ENCODE data around the gene ABCF3.

The ABCF3 gene

DNA sequence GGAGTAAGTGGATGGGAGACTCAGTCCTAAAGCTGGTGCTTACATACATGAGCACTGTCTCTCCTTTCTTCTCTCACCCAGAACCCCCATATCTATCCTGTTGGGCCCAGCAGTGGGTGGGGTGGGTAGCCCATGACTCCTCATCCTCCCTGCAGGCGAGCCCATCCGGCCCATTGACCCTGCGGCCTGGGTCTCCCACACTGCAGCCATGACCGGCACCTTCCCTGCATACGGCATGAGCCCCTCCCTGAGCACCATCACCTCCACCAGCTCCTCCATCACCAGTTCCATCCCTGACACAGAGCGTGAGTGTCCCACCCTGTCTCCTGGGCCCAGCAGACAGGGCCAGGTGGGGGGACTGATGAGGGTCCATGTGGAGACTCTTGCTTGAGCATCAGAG lies 19.3 kb upstream of the ABCF3 start:
- no peaks in the 10 kb centered on the region for H3K27me3 ChIP-seq (ENCODE audit: control insufficient read depth in 1 of 2, insufficient read depth in 1 of 2, low read length in 2 of 2)

DNA sequence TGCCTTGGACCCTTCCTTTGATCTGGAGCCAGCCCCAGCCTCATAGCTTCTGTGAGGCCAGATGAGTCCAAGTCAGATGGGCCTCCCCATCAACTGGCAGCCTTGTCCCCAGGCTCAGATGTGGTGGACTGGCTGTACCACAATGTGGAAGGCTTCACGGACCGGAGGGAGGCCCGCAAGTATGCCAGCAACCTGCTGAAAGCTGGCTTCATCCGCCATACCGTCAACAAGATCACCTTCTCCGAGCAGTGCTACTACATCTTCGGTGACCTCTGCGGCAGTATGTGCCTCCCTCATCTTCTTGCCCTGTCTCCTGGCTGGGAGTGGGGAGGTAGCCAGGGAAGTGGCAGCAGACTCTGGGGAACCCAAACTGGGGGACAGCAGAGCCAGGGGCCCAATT lies 18.2 kb upstream of the ABCF3 start:
- Histone ChIP-seq H3K9me3 (ENCODE audit: control insufficient read depth, low read length) (no peaks in the 10 kb centered on the region), H3K27ac (ENCODE audit: low read length, poor library complexity, severe bottlenecking) (peak overlapping the region; percentile 62), H3K4me1 (ENCODE audit: control insufficient read depth, insufficient read depth, low read depth, low read length) (peaks cover 28% of the 10 kb centered on the region), H2BK5ac (ENCODE audit: low read depth, low read length, poor library complexity, severe bottlenecking) (no peak overlapping the region), H3K36me3 (ENCODE audit: control insufficient read depth in 1 of 2, insufficient read depth in 2 of 2, low read depth in 1 of 2, low read length in 2 of 2) (peaks cover 72 to 78% of the 10 kb centered on the region in 2 experiments), H2BK15ac (ENCODE audit: low read depth, poor library complexity, severe bottlenecking) (no peak overlapping the region), H3K4ac (ENCODE audit: low read depth in 1 of 2, low read length in 2 of 2) (no peak overlapping the region), H3K9ac (ENCODE audit: low read length) (peak overlapping the region; percentile 75), H4K8ac (ENCODE audit: low read length) (no peak overlapping the region), H3K4me3 (ENCODE audit: insufficient read depth in 1 of 2, low read depth in 1 of 2, low read length in 2 of 2) (no peak overlapping the region), H3K79me1 (replicated peaks; ENCODE audit: low read length, poor library complexity, severe bottlenecking) (peaks cover 38% of the 10 kb centered on the region), H3K18ac (ENCODE audit: low read depth in 1 of 2, low read length in 2 of 2) (no peak overlapping the region), H4K91ac (ENCODE audit: low read length) (no peak overlapping the region), H2AK5ac (ENCODE audit: low read length, severe bottlenecking) (no peak overlapping the region), H3K27me3 (ENCODE audit: control insufficient read depth in 1 of 2, insufficient read depth in 1 of 2, low read length in 2 of 2) (no peaks in the 10 kb centered on the region), H2BK120ac (ENCODE audit: low read depth, low read length) (no peak overlapping the region), H3K14ac (ENCODE audit: low read length in 2 of 2) (no peak overlapping the region), H3K23ac (ENCODE audit: low read length in 2 of 2) (no peak overlapping the region), H3K4me2 (ENCODE audit: low read length, poor library complexity, severe bottlenecking) (no peak overlapping the region), H2BK12ac (ENCODE audit: low read length in 2 of 2) (no peak overlapping the region), H2AFZ (ENCODE audit: low read depth, low read length) (no peak overlapping the region)
- DNase-seq, result no peak
- 97% methylated on average over 8 of the region's 8 CpGs for WGBS

More for the DNA sequence above, 19.3 kb upstream of the ABCF3 start:
- H2BK15ac ChIP-seq (ENCODE audit: low read depth, poor library complexity, severe bottlenecking), result no peak overlapping the region
- peaks cover 74 to 75% of the 10 kb centered on the region in 2 experiments for H3K36me3 ChIP-seq (ENCODE audit: control insufficient read depth in 1 of 2, insufficient read depth in 2 of 2, low read depth in 1 of 2, low read length in 2 of 2)
- H3K18ac ChIP-seq (ENCODE audit: low read depth in 1 of 2, low read length in 2 of 2), result no peak overlapping the region
- no peak overlapping the region for H2BK12ac ChIP-seq (ENCODE audit: low read length in 2 of 2)
- H2BK120ac ChIP-seq (ENCODE audit: low read depth, low read length), result no peak overlapping the region
- H3K23ac ChIP-seq (ENCODE audit: low read length in 2 of 2), result no peak overlapping the region
- no peak overlapping the region for H2BK5ac ChIP-seq (ENCODE audit: low read depth, low read length, poor library complexity, severe bottlenecking)
- 98% methylated on average over 6 of the region's 6 CpGs for WGBS
- no peak overlapping the region for H3K14ac ChIP-seq (ENCODE audit: low read length in 2 of 2)
- H3K79me1 ChIP-seq (replicated peaks; ENCODE audit: low read length, poor library complexity, severe bottlenecking), result peaks cover 38% of the 10 kb centered on the region
- H2AK5ac ChIP-seq (ENCODE audit: low read length, severe bottlenecking), result no peak overlapping the region
- H3K9me3 ChIP-seq (ENCODE audit: control insufficient read depth, low read length), result no peaks in the 10 kb centered on the region
- H3K9ac ChIP-seq (ENCODE audit: low read length), result no peak overlapping the region
- H4K91ac ChIP-seq (ENCODE audit: low read length), result no peak overlapping the region
- peaks cover 29% of the 10 kb centered on the region for H3K4me1 ChIP-seq (ENCODE audit: control insufficient read depth, insufficient read depth, low read depth, low read length)
- no peak overlapping the region for H3K4ac ChIP-seq (ENCODE audit: low read depth in 1 of 2, low read length in 2 of 2)
- no peak overlapping the region for H2AFZ ChIP-seq (ENCODE audit: low read depth, low read length)
- no peak overlapping the region for H4K8ac ChIP-seq (ENCODE audit: low read length)
- H3K27ac ChIP-seq (ENCODE audit: low read length, poor library complexity, severe bottlenecking), result no peak overlapping the region
- no peak for DNase-seq
- no peak overlapping the region for H3K4me3 ChIP-seq (ENCODE audit: insufficient read depth in 1 of 2, low read depth in 1 of 2, low read length in 2 of 2)
- no peak overlapping the region for H3K4me2 ChIP-seq (ENCODE audit: low read length, poor library complexity, severe bottlenecking)

DNA sequence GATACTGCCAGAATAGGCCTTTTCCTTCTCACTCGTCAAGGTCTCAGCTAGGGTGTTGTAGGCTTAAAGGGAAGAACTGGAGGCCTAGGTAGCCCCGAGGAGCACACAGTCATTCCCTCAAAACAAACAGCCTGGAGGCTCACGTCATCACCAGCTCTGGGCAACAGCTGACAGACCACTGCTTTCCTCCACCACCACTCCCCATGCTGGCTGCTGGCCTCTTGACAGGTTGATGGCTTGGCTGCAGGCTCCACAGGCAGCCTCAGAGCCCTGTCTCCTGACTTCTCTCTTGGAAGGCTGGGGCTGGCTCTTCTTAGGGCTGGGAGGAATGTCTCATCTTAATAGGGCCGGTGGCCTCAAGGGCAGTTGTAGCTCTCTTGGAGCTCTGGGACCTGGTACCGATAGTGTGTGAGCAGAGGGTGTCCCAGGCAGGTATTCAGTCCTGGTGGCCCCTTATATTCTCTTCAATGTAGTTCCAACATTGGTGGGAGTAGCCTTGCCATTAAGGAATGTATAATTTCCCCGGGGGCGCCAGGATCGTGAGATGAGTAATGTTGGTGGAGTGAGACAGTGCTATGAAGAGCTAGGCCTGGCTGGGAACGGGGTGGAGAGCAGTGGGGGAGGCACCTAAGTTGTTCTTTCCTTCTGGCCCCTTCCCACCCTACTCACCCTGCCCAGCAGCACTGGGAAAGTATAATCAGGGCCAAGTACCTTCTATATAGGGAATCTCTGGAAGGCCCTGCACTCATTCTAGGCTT lies 17.5 kb upstream of the ABCF3 start:
- H4K91ac ChIP-seq (ENCODE audit: low read length), result no peak overlapping the region
- H3K27me3 ChIP-seq (ENCODE audit: control insufficient read depth in 1 of 2, insufficient read depth in 1 of 2, low read length in 2 of 2), result no peaks in the 10 kb centered on the region
- no peak overlapping the region for H2BK5ac ChIP-seq (ENCODE audit: low read depth, low read length, poor library complexity, severe bottlenecking)
- H3K9ac ChIP-seq (ENCODE audit: low read length), result peak overlapping the region; percentile 75
- H3K9me3 ChIP-seq (ENCODE audit: control insufficient read depth, low read length), result no peaks in the 10 kb centered on the region
- H2BK12ac ChIP-seq (ENCODE audit: low read length in 2 of 2), result no peak overlapping the region
- H3K4me3 ChIP-seq (ENCODE audit: insufficient read depth in 1 of 2, low read depth in 1 of 2, low read length in 2 of 2), result peak overlapping the region in 1 of 2 experiments; percentile 43
- H3K4ac ChIP-seq (ENCODE audit: low read depth in 1 of 2, low read length in 2 of 2), result no peak overlapping the region
- no peak overlapping the region for H3K14ac ChIP-seq (ENCODE audit: low read length in 2 of 2)
- no peak overlapping the region for H3K18ac ChIP-seq (ENCODE audit: low read depth in 1 of 2, low read length in 2 of 2)
- no peak overlapping the region for H2BK15ac ChIP-seq (ENCODE audit: low read depth, poor library complexity, severe bottlenecking)
- H3K4me2 ChIP-seq (ENCODE audit: low read length, poor library complexity, severe bottlenecking), result no peak overlapping the region
- H4K8ac ChIP-seq (ENCODE audit: low read length), result no peak overlapping the region
- H3K4me1 ChIP-seq (ENCODE audit: control insufficient read depth, insufficient read depth, low read depth, low read length), result peaks cover 28% of the 10 kb centered on the region
- peaks cover 67 to 74% of the 10 kb centered on the region in 2 experiments for H3K36me3 ChIP-seq (ENCODE audit: control insufficient read depth in 1 of 2, insufficient read depth in 2 of 2, low read depth in 1 of 2, low read length in 2 of 2)
- H2AK5ac ChIP-seq (ENCODE audit: low read length, severe bottlenecking), result no peak overlapping the region
- H3K27ac ChIP-seq (ENCODE audit: low read length, poor library complexity, severe bottlenecking), result peak overlapping the region; percentile 62
- no peak overlapping the region for H3K23ac ChIP-seq (ENCODE audit: low read length in 2 of 2)
- 86% methylated on average over 8 of the region's 9 CpGs for WGBS
- peaks cover 39% of the 10 kb centered on the region for H3K79me1 ChIP-seq (replicated peaks; ENCODE audit: low read length, poor library complexity, severe bottlenecking)
- peak; percentile 10 for DNase-seq
- no peak overlapping the region for H2BK120ac ChIP-seq (ENCODE audit: low read depth, low read length)
- no peak overlapping the region for H2AFZ ChIP-seq (ENCODE audit: low read depth, low read length)

DNA sequence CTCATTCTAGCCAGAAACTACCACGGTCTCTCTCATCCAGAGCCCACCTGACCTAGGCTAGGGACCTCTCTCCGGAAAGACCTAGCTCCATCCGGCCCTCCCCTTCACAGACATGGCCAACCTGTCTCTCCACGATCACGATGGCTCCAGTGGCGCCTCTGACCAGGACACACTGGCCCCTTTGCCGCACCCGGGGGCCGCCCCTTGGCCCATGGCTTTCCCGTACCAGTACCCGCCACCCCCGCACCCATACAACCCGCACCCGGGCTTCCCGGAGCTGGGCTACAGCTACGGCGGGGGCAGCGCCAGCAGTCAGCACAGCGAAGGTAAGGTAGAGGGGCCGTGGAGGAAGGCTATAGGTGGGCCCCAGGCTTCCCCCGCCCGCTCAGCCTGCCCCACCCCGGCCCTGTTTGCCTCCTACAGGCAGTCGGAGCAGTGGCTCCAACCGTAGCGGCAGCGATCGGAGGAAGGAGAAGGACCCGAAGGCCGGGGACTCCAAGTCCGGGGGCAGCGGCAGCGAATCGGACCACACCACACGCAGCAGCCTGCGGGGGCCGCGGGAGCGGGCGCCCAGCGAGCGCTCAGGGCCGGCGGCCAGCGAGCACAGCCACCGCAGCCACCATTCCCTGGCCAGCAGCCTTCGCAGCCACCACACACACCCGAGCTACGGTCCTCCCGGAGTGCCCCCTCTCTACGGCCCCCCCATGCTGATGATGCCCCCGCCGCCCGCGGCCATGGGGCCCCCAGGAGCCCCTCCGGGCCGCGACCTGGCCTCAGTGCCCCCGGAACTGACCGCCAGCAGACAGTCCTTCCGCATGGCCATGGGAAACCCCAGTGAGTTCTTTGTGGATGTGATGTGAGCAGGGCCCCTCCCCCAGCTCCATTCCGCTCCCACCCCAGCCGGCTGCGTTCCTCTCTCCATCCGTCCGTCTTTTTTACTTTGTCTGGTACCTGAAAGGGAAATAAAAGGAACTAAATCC lies 15.8 kb upstream of the ABCF3 start:
- Histone ChIP-seq H4K91ac (ENCODE audit: low read length) (no peak overlapping the region), H3K4me1 (ENCODE audit: control insufficient read depth, insufficient read depth, low read depth, low read length) (peaks cover 28% of the 10 kb centered on the region), H3K9me3 (ENCODE audit: control insufficient read depth, low read length) (no peaks in the 10 kb centered on the region), H2BK15ac (ENCODE audit: low read depth, poor library complexity, severe bottlenecking) (no peak overlapping the region), H2BK12ac (ENCODE audit: low read length in 2 of 2) (no peak overlapping the region), H3K79me1 (replicated peaks; ENCODE audit: low read length, poor library complexity, severe bottlenecking) (peaks cover 32% of the 10 kb centered on the region), H2AFZ (ENCODE audit: low read depth, low read length) (no peak overlapping the region), H2AK5ac (ENCODE audit: low read length, severe bottlenecking) (no peak overlapping the region), H2BK120ac (ENCODE audit: low read depth, low read length) (no peak overlapping the region), H3K14ac (ENCODE audit: low read length in 2 of 2) (no peak overlapping the region), H2BK5ac (ENCODE audit: low read depth, low read length, poor library complexity, severe bottlenecking) (no peak overlapping the region), H3K27me3 (ENCODE audit: control insufficient read depth in 1 of 2, insufficient read depth in 1 of 2, low read length in 2 of 2) (no peaks in the 10 kb centered on the region), H3K23ac (ENCODE audit: low read length in 2 of 2) (no peak overlapping the region), H3K4me2 (ENCODE audit: low read length, poor library complexity, severe bottlenecking) (no peak overlapping the region), H3K36me3 (ENCODE audit: control insufficient read depth in 1 of 2, insufficient read depth in 2 of 2, low read depth in 1 of 2, low read length in 2 of 2) (peaks cover 50 to 58% of the 10 kb centered on the region in 2 experiments), H3K4me3 (ENCODE audit: insufficient read depth in 1 of 2, low read depth in 1 of 2, low read length in 2 of 2) (no peak overlapping the region), H4K8ac (ENCODE audit: low read length) (no peak overlapping the region), H3K9ac (ENCODE audit: low read length) (peak overlapping the region; percentile 75), H3K4ac (ENCODE audit: low read depth in 1 of 2, low read length in 2 of 2) (no peak overlapping the region), H3K18ac (ENCODE audit: low read depth in 1 of 2, low read length in 2 of 2) (no peak overlapping the region), H3K27ac (ENCODE audit: low read length, poor library complexity, severe bottlenecking) (no peak overlapping the region)
- WGBS, result 97% methylated on average over 52 of the region's 66 CpGs
- DNase-seq, result no peak
